ENCODE measurements around the gene ROBO2. TPM values are rescaled to one million over a fixed set of nuclear protein-coding genes. Genes with fewer than 3 reads are reported as not detected.

ROBO2 gene
- total RNA-seq, 1 experiment from 2014 or later: 0.16 TPM

DNA sequence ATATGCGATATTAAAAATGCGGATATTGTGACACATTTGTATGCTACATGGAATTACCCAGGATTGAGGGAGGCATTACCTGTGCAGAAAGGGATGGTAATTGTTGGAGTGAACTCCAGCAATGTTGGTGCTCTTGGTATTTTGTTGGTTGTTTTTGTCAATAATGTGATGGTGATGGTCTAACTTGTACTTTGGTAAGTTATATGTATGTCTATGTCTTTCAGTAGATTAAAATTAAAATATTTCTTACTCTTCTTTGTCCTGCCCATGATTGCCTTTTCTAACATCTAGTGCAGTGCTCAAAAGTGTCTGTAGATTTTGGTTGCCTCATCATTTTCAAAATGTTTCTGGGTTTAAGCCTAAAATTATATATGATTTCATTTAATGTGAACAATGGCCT, 192.7 kb downstream of the ROBO2 start:
- Histone ChIP-seq H3K4me1 (peaks cover 9% of the 10 kb centered on the region; the same call in 1 of the 2 replicates), H3K27me3 (replicated peaks; ENCODE audit: control insufficient read depth, insufficient read depth, low read length) (no peaks in the 10 kb centered on the region), H3K36me3 (ENCODE audit: control insufficient read depth, insufficient read depth, low read length) (no peaks in the 10 kb centered on the region), H3K4me3 (ENCODE audit: low read depth, low read length) (no peak overlapping the region), H3K9me3 (no peaks in the 10 kb centered on the region)
- Mint-ChIP-seq H3K9me3 (ENCODE audit: unreplicated experiment) (no peaks in the 10 kb centered on the region), H3K4me1 (ENCODE audit: low read depth, unreplicated experiment) (no peaks in the 10 kb centered on the region), H3K4me3 (ENCODE audit: unreplicated experiment) (no peak overlapping the region), H3K27me3 (ENCODE audit: insufficient read depth, unreplicated experiment) (no peaks in the 10 kb centered on the region), H3K36me3 (ENCODE audit: insufficient read depth, unreplicated experiment) (no peaks in the 10 kb centered on the region), H3K27ac (ENCODE audit: unreplicated experiment) (no peak overlapping the region)
- TF ChIP-seq, protein P1, sequence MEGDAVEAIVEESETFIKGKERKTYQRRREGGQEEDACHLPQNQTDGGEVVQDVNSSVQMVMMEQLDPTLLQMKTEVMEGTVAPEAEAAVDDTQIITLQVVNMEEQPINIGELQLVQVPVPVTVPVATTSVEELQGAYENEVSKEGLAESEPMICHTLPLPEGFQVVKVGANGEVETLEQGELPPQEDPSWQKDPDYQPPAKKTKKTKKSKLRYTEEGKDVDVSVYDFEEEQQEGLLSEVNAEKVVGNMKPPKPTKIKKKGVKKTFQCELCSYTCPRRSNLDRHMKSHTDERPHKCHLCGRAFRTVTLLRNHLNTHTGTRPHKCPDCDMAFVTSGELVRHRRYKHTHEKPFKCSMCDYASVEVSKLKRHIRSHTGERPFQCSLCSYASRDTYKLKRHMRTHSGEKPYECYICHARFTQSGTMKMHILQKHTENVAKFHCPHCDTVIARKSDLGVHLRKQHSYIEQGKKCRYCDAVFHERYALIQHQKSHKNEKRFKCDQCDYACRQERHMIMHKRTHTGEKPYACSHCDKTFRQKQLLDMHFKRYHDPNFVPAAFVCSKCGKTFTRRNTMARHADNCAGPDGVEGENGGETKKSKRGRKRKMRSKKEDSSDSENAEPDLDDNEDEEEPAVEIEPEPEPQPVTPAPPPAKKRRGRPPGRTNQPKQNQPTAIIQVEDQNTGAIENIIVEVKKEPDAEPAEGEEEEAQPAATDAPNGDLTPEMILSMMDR (IDR thresholded peaks at IDR 0.05; ENCODE audit: insufficient read depth in 1 of 2, low read depth in 1 of 2, low read length in 1 of 2, severe bottlenecking in 1 of 2, unreplicated experiment in 1 of 2): no peak
- no peak for DNase-seq
- POLR2A ChIA-PET: no interaction called here
- BruUV-seq (replicated peaks): no TSS peak
- intact Hi-C loops (cut with micrococcal nuclease; ENCODE audit: unreplicated experiment): no loop called here
- CTCF ChIA-PET: no interaction called here

- TF ChIP-seq, protein P1 (IDR thresholded peaks at IDR 0.05; ENCODE audit: insufficient read depth in 1 of 2, low read depth in 1 of 2, low read length in 1 of 2, severe bottlenecking in 1 of 2, unreplicated experiment in 1 of 2): no peak
- H3K27ac Mint-ChIP-seq (ENCODE audit: unreplicated experiment): no peak overlapping the region
- no peaks in the 10 kb centered on the region for H3K27me3 Mint-ChIP-seq (ENCODE audit: insufficient read depth, unreplicated experiment)
- no TSS peak for BruUV-seq (replicated peaks)
- Histone ChIP-seq H3K4me3 (ENCODE audit: low read depth, low read length) (no peak overlapping the region), H3K9me3 (no peaks in the 10 kb centered on the region), H3K4me1 (peaks cover 9% of the 10 kb centered on the region; the same call in 1 of the 2 replicates), H3K27me3 (replicated peaks; ENCODE audit: control insufficient read depth, insufficient read depth, low read length) (no peaks in the 10 kb centered on the region), H3K36me3 (ENCODE audit: control insufficient read depth, insufficient read depth, low read length) (no peaks in the 10 kb centered on the region)
- CTCF ChIA-PET: no interaction called here
- no peak for DNase-seq
- H3K36me3 Mint-ChIP-seq (ENCODE audit: insufficient read depth, unreplicated experiment): no peaks in the 10 kb centered on the region
- no peak overlapping the region for H3K4me3 Mint-ChIP-seq (ENCODE audit: unreplicated experiment)
- H3K4me1 Mint-ChIP-seq (ENCODE audit: low read depth, unreplicated experiment): no peaks in the 10 kb centered on the region
- POLR2A ChIA-PET: no interaction called here
- intact Hi-C loops (cut with micrococcal nuclease; ENCODE audit: unreplicated experiment): no loop called here
- no peaks in the 10 kb centered on the region for H3K9me3 Mint-ChIP-seq (ENCODE audit: unreplicated experiment)
Observed at GRCh38 chr3:77234004-77234403, 194.1 kb downstream of the ROBO2 start.

- H3K4me1 Mint-ChIP-seq (ENCODE audit: low read depth, unreplicated experiment): no peaks in the 10 kb centered on the region
- H3K4me3 ChIP-seq (ENCODE audit: low read depth, low read length): no peak overlapping the region
- POLR2A ChIA-PET: no interaction called here
- no TSS peak for BruUV-seq (replicated peaks)
- H3K36me3 ChIP-seq (ENCODE audit: control insufficient read depth, insufficient read depth, low read length): no peaks in the 10 kb centered on the region
- no peak for DNase-seq
- H3K27ac Mint-ChIP-seq (ENCODE audit: unreplicated experiment): no peak overlapping the region
- H3K4me1 ChIP-seq: peaks cover 9% of the 10 kb centered on the region; the same call in 1 of the 2 replicates
- no peaks in the 10 kb centered on the region for H3K36me3 Mint-ChIP-seq (ENCODE audit: insufficient read depth, unreplicated experiment)
- intact Hi-C loops (cut with micrococcal nuclease; ENCODE audit: unreplicated experiment): no loop called here
- TF ChIP-seq, protein P1 (IDR thresholded peaks at IDR 0.05; ENCODE audit: insufficient read depth in 1 of 2, low read depth in 1 of 2, low read length in 1 of 2, severe bottlenecking in 1 of 2, unreplicated experiment in 1 of 2): no peak
- H3K4me3 Mint-ChIP-seq (ENCODE audit: unreplicated experiment): no peak overlapping the region
- H3K27me3 ChIP-seq (replicated peaks; ENCODE audit: control insufficient read depth, insufficient read depth, low read length): no peaks in the 10 kb centered on the region
- no peaks in the 10 kb centered on the region for H3K27me3 Mint-ChIP-seq (ENCODE audit: insufficient read depth, unreplicated experiment)
- no peaks in the 10 kb centered on the region for H3K9me3 Mint-ChIP-seq (ENCODE audit: unreplicated experiment)
- CTCF ChIA-PET: no interaction called here
- H3K9me3 ChIP-seq: no peaks in the 10 kb centered on the region
Observed at GRCh38 chr3:77236118-77236517, 196.2 kb downstream of the ROBO2 start.

Measured in Caco-2 (cell line).